Vagina (tissue), 2 donors: ENCODE data around the gene NOM1. TPM values are rescaled to one million over a fixed set of nuclear protein-coding genes. Genes with fewer than 3 reads are reported as not detected.

ENCODE experiments used
- DNase-seq, 2 donors: peaks; one replicate each; pipeline ENCODE4 v3.0.0-alpha.2; 2017; ENCODE audit errors: extremely low spot score in 2 of 2
- H3K27ac ChIP-seq: fragments of 200-600 bp; sonication (generic); one replicate; pipeline ENCODE4 v1.5.1; 2019
- H3K27me3 ChIP-seq: fragments of 200-600 bp; sonication (generic); one replicate; pipeline ENCODE4 v1.5.1; 2019
- H3K36me3 ChIP-seq, 2 donors: fragments of 200-600 bp; sonication (generic); one replicate each; pipeline ENCODE4 v1.5.1; 2017 to 2019
- H3K4me1 ChIP-seq: fragments of 200-600 bp; sonication (generic); one replicate; pipeline ENCODE4 v1.5.1; 2019
- H3K4me3 ChIP-seq, 2 donors: fragments of 200-600 bp; sonication (generic); 1 replicate in 1 of 2; 2 replicates in 1 of 2; pipeline ENCODE4 v1.5.1; 2016 to 2019
- H3K9me3 ChIP-seq: fragments of 200-600 bp; sonication (generic); one replicate; pipeline ENCODE4 v1.5.1; 2019
- CTCF ChIP-seq, 3 experiments: fragments of 450-650 bp in 2 of 3; fragments of 200-600 bp in 1 of 3; sonication (generic) in 1 of 3; IDR thresholded peaks; one replicate each; pipeline ENCODE4 v1.5.1; 2017 to 2019; ENCODE audit warnings: antibody characterized with exemption in 3 of 3, mild to moderate bottlenecking in 2 of 3, moderate library complexity in 2 of 3
- POLR2A ChIP-seq, 2 donors: fragments of 450-650 bp; IDR thresholded peaks; one replicate each; pipeline ENCODE4 v1.6.1; 2017; ENCODE audit warnings: antibody characterized with exemption in 2 of 2, mild to moderate bottlenecking in 2 of 2, moderate library complexity in 2 of 2
- POLR2AphosphoS5 ChIP-seq, 2 donors: sonication (generic); formaldehyde crosslinking; IDR thresholded peaks; one replicate each; pipeline ENCODE4 v1.9.0; 2017; ENCODE audit warnings: antibody characterized with exemption in 2 of 2, mild to moderate bottlenecking in 2 of 2, low read depth in 1 of 2; ENCODE audit not compliant: insufficient read depth in 1 of 2
- intact Hi-C: fragments of 100-400 bp; cut with DNase I; formaldehyde crosslinking; loops from one replicate; pipeline ENCODE4 v1.15.1; 2023
- total RNA-seq: library from RNA; depleted of rRNA; stranded (reverse); fragments of >200 nt; gene quantifications from one replicate; pipeline ENCODE4 v1.2.3, GENCODE V29; 2016

Gene NOM1
- total RNA-seq, 1 donor from 2014 or later = 28.5 TPM

GRCh38 chr7:156979007-156979606 is 29.6 kb downstream of the NOM1 start:
- intact Hi-C loops = no loop called here

GRCh38 chr7:156979711-156980110 is 30.2 kb downstream of the NOM1 start:
- DNase-seq = peak in 1 of 2 donors; percentile 43
- intact Hi-C loops = no loop called here

More at GRCh38 chr7:156979007-156979606, 29.6 kb downstream of the NOM1 start:
- H3K4me3 ChIP-seq = no peak overlapping the region
- no peaks in the 10 kb centered on the region for H3K4me1 ChIP-seq
- DNase-seq = no peak
- H3K36me3 ChIP-seq = no peaks in the 10 kb centered on the region
- TF ChIP-seq POLR2A (IDR thresholded peaks at IDR 0.05) = no peak
- no peaks in the 10 kb centered on the region for H3K27me3 ChIP-seq
- H3K27ac ChIP-seq = no peak overlapping the region
- peaks cover 10% of the 10 kb centered on the region for H3K9me3 ChIP-seq

GRCh38 chr7:156984174-156984891 is 34.8 kb downstream of the NOM1 start:
- no peaks in the 10 kb centered on the region for H3K27me3 ChIP-seq
- TF ChIP-seq POLR2AphosphoS5 (IDR thresholded peaks at IDR 0.05; ENCODE audit: insufficient read depth in 1 of 2, low read depth in 1 of 2) = peak in 1 of 2 donors; percentile 5
- TF ChIP-seq CTCF (IDR thresholded peaks at IDR 0.05) = no peak
- DNase-seq = peak in 1 of 2 donors; percentile 72
- H3K36me3 ChIP-seq = no peaks in the 10 kb centered on the region
- H3K4me3 ChIP-seq = peak overlapping the region in 1 of 2 donors; percentile 3
- peaks cover 4% of the 10 kb centered on the region for H3K9me3 ChIP-seq
- peaks cover 5% of the 10 kb centered on the region for H3K4me1 ChIP-seq
- peak overlapping the region; percentile 8 for H3K27ac ChIP-seq
- intact Hi-C loops = no loop called here

More at GRCh38 chr7:156979711-156980110, 30.2 kb downstream of the NOM1 start:
- H3K4me3 ChIP-seq = no peak overlapping the region
- H3K9me3 ChIP-seq = peaks cover 10% of the 10 kb centered on the region
- TF ChIP-seq POLR2AphosphoS5 (IDR thresholded peaks at IDR 0.05; ENCODE audit: insufficient read depth in 1 of 2, low read depth in 1 of 2) (no peak), POLR2A (IDR thresholded peaks at IDR 0.05) (no peak), CTCF (IDR thresholded peaks at IDR 0.05) (no peak)
- H3K27me3 ChIP-seq = no peaks in the 10 kb centered on the region
- H3K36me3 ChIP-seq = no peaks in the 10 kb centered on the region
- peaks cover under 1% of the 10 kb centered on the region for H3K4me1 ChIP-seq
- no peak overlapping the region for H3K27ac ChIP-seq

- Histone ChIP-seq H3K4me3 (no peak overlapping the region), H3K4me1 (peaks cover 5% of the 10 kb centered on the region), H3K27me3 (no peaks in the 10 kb centered on the region), H3K27ac (peak overlapping the region; percentile 8), H3K9me3 (no peaks in the 10 kb centered on the region), H3K36me3 (no peaks in the 10 kb centered on the region)
- intact Hi-C loops = no loop called here
- peak in 1 of 2 donors; percentile 92 for DNase-seq
- TF ChIP-seq CTCF (IDR thresholded peaks at IDR 0.05) (no peak), POLR2A (IDR thresholded peaks at IDR 0.05) (no peak), POLR2AphosphoS5 (IDR thresholded peaks at IDR 0.05; ENCODE audit: insufficient read depth in 1 of 2, low read depth in 1 of 2) (no peak)
These were observed 35.8 kb downstream of the NOM1 start for GRCh38 chr7:156985101-156985992.

GRCh38 chr7:156986378-156986777 is 36.9 kb downstream of the NOM1 start:
- no peaks in the 10 kb centered on the region for H3K9me3 ChIP-seq
- H3K27ac ChIP-seq = no peak overlapping the region
- H3K4me3 ChIP-seq = no peak overlapping the region
- peaks cover 5% of the 10 kb centered on the region for H3K4me1 ChIP-seq
- intact Hi-C loops = no loop called here
- TF ChIP-seq POLR2A (IDR thresholded peaks at IDR 0.05) = no peak
- TF ChIP-seq CTCF (IDR thresholded peaks at IDR 0.05) = no peak
- TF ChIP-seq POLR2AphosphoS5 (IDR thresholded peaks at IDR 0.05; ENCODE audit: insufficient read depth in 1 of 2, low read depth in 1 of 2) = no peak
- DNase-seq = peak in 1 of 2 donors; percentile 25
- no peaks in the 10 kb centered on the region for H3K36me3 ChIP-seq
- no peaks in the 10 kb centered on the region for H3K27me3 ChIP-seq
